Suprapubic skin (tissue), 4 donors: ENCODE measurements around the gene SMARCC2. TPM values are rescaled to one million over a fixed set of nuclear protein-coding genes. Genes with fewer than 3 reads are reported as not detected.

Source experiments
- DNase-seq, 2 donors: peaks; one replicate each; pipeline ENCODE4 v3.0.0-alpha.2; 2019; ENCODE audit warnings: low spot score in 2 of 2
- H3K27ac ChIP-seq: fragments of 200-600 bp; sonication (generic); one replicate; pipeline ENCODE4 v1.5.1; 2019
- H3K27me3 ChIP-seq: fragments of 200-600 bp; sonication (generic); one replicate; pipeline ENCODE4 v1.5.1; 2019
- H3K36me3 ChIP-seq: fragments of 200-600 bp; sonication (generic); one replicate; pipeline ENCODE4 v1.5.1; 2019
- H3K4me1 ChIP-seq: fragments of 200-600 bp; sonication (generic); one replicate; pipeline ENCODE4 v1.5.1; 2019
- H3K4me3 ChIP-seq: fragments of 200-600 bp; sonication (generic); one replicate; pipeline ENCODE4 v1.5.1; 2019; ENCODE audit warnings: mild to moderate bottlenecking
- H3K9me3 ChIP-seq: fragments of 200-600 bp; sonication (generic); one replicate; pipeline ENCODE4 v1.5.1; 2019
- EP300 ChIP-seq: sonication (generic); formaldehyde crosslinking; IDR thresholded peaks from one replicate; pipeline ENCODE4 v1.6.1; 2017; ENCODE audit warnings: antibody characterized with exemption
- POLR2A ChIP-seq, 2 donors: fragments of 450-650 bp; IDR thresholded peaks; one replicate each; pipeline ENCODE4 v1.6.1; 2017; ENCODE audit warnings: antibody characterized with exemption in 2 of 2, mild to moderate bottlenecking in 2 of 2, moderate library complexity in 2 of 2
- POLR2AphosphoS5 ChIP-seq, 3 donors: sonication (generic); formaldehyde crosslinking; IDR thresholded peaks; one replicate each; pipeline ENCODE4 v1.6.1; 2017; ENCODE audit warnings: antibody characterized with exemption in 3 of 3
- WGBS: methylation state at CpG from one replicate; pipeline ENCODE4 v1.1.5; 2018; 5-methylcytosine and 5-hydroxymethylcytosine counted together
- total RNA-seq, 4 donors: library from RNA; depleted of rRNA; stranded (reverse); fragments of >200 nt; gene quantifications; one replicate each; pipeline ENCODE4 v1.1.0, GENCODE V29; 2016
- TF ChIP-seq, protein P1 (sequence below), 2 donors: fragments of 200-600 bp in 1 of 2; fragments of 450-650 bp in 1 of 2; sonication (generic) in 1 of 2; IDR thresholded peaks; one replicate each; pipeline ENCODE4 v1.5.1; 2016 to 2019; ENCODE audit warnings: antibody characterized with exemption in 2 of 2, mild to moderate bottlenecking in 1 of 2, moderate library complexity in 1 of 2

SMARCC2 gene
- total RNA-seq, 4 donors from 2014 or later, result 53.6 to 137 (median 85.9) TPM

DNA sequence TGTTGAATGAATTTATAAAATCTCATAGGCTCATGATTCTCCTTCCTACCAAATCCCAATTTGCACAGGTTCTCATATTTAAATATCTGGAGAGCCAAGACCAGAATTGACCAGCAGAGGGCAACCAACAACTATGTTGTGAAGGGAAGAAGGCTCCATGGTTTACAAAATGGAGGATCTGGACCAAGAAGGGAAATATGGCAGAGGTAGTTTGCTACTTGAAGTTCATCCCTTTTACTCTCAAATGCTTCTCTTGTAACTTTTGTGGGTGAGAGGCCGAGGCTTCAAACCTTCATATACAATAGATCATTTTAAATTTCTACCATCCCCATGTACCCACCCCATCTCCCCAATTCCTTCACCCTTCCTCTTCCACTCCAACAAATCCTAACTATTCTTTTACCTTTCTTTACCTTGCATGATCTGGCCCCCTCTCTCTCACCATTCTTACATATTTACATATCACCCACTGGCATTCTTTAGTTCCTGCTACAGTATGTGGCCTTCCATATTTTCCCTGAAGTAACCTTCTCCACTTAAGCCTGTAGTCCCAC is 3.8 kb upstream of the SMARCC2 start:
- peak in 1 of 2 donors; percentile 84 for DNase-seq
- TF ChIP-seq, protein P1, sequence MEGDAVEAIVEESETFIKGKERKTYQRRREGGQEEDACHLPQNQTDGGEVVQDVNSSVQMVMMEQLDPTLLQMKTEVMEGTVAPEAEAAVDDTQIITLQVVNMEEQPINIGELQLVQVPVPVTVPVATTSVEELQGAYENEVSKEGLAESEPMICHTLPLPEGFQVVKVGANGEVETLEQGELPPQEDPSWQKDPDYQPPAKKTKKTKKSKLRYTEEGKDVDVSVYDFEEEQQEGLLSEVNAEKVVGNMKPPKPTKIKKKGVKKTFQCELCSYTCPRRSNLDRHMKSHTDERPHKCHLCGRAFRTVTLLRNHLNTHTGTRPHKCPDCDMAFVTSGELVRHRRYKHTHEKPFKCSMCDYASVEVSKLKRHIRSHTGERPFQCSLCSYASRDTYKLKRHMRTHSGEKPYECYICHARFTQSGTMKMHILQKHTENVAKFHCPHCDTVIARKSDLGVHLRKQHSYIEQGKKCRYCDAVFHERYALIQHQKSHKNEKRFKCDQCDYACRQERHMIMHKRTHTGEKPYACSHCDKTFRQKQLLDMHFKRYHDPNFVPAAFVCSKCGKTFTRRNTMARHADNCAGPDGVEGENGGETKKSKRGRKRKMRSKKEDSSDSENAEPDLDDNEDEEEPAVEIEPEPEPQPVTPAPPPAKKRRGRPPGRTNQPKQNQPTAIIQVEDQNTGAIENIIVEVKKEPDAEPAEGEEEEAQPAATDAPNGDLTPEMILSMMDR (IDR thresholded peaks at IDR 0.05), result peak; percentile 68 to 87
- TF ChIP-seq EP300 (no peak), POLR2AphosphoS5 (IDR thresholded peaks at IDR 0.05) (no peak), POLR2A (IDR thresholded peaks at IDR 0.05) (no peak)
- Histone ChIP-seq H3K36me3 (no peaks in the 10 kb centered on the region), H3K4me3 (no peak overlapping the region), H3K27ac (no peak overlapping the region), H3K4me1 (peaks cover 13% of the 10 kb centered on the region), H3K27me3 (no peaks in the 10 kb centered on the region), H3K9me3 (no peaks in the 10 kb centered on the region)
- WGBS, result 59% methylated on average over 1 of the region's 1 CpG

DNA sequence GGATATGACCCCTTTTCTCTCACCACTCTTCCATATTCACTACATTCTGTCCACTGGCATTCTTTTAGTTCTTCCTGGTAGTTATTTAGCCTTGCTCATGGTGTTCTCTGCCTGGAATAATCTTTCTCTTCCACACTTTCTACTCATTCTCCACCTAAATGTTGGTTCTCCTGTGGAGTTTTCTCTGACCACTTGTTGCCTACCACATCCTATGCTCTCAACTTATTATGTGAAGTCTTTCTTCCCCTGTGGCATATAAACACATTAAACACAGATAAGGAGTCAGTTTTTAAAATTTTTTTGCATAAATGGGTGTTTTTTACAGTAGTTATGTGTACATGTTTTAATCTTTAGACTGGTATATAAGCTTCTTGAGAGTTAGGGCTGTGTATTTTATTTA is 3.3 kb upstream of the SMARCC2 start:
- H3K4me1 ChIP-seq, result peaks cover 18% of the 10 kb centered on the region
- no peaks in the 10 kb centered on the region for H3K36me3 ChIP-seq
- no peaks in the 10 kb centered on the region for H3K9me3 ChIP-seq
- no peak overlapping the region for H3K27ac ChIP-seq
- no peak for DNase-seq
- H3K4me3 ChIP-seq, result no peak overlapping the region
- no peak for TF ChIP-seq POLR2A (IDR thresholded peaks at IDR 0.05)
- TF ChIP-seq POLR2AphosphoS5 (IDR thresholded peaks at IDR 0.05), result no peak
- TF ChIP-seq, protein P1 (IDR thresholded peaks at IDR 0.05), result no peak
- no peak for TF ChIP-seq EP300
- no peaks in the 10 kb centered on the region for H3K27me3 ChIP-seq

DNA sequence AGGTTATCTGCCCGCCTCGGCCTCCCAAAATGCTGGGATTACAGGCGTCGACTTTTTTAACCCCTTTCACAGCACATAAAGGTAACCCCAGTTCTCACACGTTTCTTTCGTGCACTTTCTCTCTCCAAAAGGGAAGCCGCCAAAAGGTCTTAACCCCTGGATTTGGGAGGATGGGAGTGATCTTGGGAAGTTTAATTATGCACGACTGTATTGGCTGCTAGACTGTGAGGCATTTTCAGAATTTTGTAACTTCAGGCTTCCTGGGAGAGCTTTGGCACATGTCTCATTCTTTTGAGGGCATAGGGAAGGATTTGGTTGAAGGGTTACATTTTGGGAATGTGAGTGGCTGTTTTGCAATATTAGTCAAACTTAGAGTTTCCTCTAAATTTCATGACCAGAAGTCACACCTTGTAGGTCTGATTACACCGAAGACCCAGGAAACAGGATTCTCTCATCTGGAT is 1.4 kb upstream of the SMARCC2 start:
- 20% methylated on average over 9 of the region's 9 CpGs for WGBS
- no peak for DNase-seq
- no peak for TF ChIP-seq POLR2AphosphoS5 (IDR thresholded peaks at IDR 0.05)
- no peak for TF ChIP-seq POLR2A (IDR thresholded peaks at IDR 0.05)
- TF ChIP-seq, protein P1 (IDR thresholded peaks at IDR 0.05), result no peak
- TF ChIP-seq EP300, result no peak

DNA sequence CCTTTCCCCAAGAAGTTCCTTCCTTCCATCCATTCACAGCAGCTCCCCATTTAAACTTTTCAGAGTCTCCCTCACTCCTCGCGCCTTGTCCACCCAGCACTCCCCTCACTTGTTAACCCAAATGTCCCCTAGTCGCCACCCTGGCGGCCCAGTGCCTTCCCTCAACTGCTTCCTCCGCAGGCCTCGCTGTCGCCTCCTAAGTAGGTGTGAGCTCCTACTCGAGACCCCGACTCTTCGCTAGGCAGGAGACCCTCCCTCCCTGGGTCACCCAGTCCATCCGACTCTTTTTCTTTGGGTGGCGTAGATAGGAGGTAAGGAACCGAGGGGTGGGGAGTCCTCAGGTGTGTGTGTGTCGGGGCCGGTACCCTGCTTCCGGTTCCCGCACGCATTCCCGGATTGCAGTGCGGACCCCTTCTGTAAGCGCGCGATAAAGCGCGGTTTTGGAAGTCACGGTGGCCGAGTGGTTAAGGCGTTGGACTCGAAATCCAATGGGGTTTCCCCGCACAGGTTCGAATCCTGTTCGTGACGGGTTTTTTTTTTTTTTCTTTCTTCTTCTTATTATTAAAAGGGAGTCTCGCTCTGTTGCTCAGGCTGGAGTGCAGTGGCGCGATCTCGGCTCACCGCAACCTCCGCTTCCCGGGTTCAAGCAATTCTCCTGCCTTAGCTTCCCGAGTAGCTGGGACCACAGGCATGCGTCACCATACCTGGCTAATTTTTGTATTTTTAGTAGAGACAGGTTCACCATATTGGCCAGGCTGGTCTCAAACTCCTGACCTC is 823 bp upstream of the SMARCC2 start:
- TF ChIP-seq, protein P1 (IDR thresholded peaks at IDR 0.05), result no peak
- no peak for TF ChIP-seq POLR2A (IDR thresholded peaks at IDR 0.05)
- peak in 2 of 3 donors; percentile 31 to 68 for TF ChIP-seq POLR2AphosphoS5 (IDR thresholded peaks at IDR 0.05)
- TF ChIP-seq EP300, result no peak
- H3K36me3 ChIP-seq, result peaks cover 17% of the 10 kb centered on the region
- peak overlapping the region; percentile 91 for H3K27ac ChIP-seq
- peaks cover 29% of the 10 kb centered on the region for H3K4me1 ChIP-seq
- H3K27me3 ChIP-seq, result no peaks in the 10 kb centered on the region
- under 1% methylated on average over 42 of the region's 42 CpGs for WGBS
- H3K4me3 ChIP-seq, result peak overlapping the region; percentile 88
- no peaks in the 10 kb centered on the region for H3K9me3 ChIP-seq
- DNase-seq, result peak; percentile 87 to 88

More for the DNA sequence above, 1.4 kb upstream of the SMARCC2 start:
- Histone ChIP-seq H3K27ac (peak overlapping the region; percentile 91), H3K9me3 (no peaks in the 10 kb centered on the region), H3K27me3 (no peaks in the 10 kb centered on the region), H3K4me3 (peak overlapping the region; percentile 88), H3K4me1 (peaks cover 29% of the 10 kb centered on the region), H3K36me3 (peaks cover 11% of the 10 kb centered on the region)

DNA sequence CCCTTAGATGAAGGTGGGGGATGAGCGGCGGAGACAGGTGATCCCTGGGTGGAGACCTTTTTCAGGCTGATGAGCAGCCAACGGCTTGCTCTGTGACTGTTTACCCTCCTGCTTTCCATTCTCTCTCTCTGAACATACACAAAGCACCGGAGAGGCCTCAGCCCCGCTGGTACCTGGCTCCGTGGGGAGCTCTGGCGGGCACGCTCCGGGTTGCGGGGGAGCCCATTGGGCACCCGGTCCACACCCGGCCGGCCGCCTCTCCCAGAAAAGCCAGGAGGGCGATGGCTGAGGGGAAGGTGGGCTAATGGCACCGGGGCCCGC is 545 bp downstream of the SMARCC2 start:
- peaks cover 29% of the 10 kb centered on the region for H3K4me1 ChIP-seq
- no peaks in the 10 kb centered on the region for H3K9me3 ChIP-seq
- no peak for DNase-seq
- H3K4me3 ChIP-seq, result peak overlapping the region; percentile 88
- H3K27ac ChIP-seq, result peak overlapping the region; percentile 91
- no peaks in the 10 kb centered on the region for H3K27me3 ChIP-seq
- peaks cover 31% of the 10 kb centered on the region for H3K36me3 ChIP-seq
- no peak for TF ChIP-seq POLR2AphosphoS5 (IDR thresholded peaks at IDR 0.05)
- TF ChIP-seq, protein P1 (IDR thresholded peaks at IDR 0.05), result no peak
- TF ChIP-seq POLR2A (IDR thresholded peaks at IDR 0.05), result no peak
- 16% methylated on average over 5 of the region's 17 CpGs for WGBS
